ENCODE measurements around the gene ASB15.

- TF ChIP-seq POLR2A (IDR thresholded peaks at IDR 0.05) (no peak), POLR2AphosphoS5 (IDR thresholded peaks at IDR 0.05) (no peak), EP300 (IDR thresholded peaks at IDR 0.05) (no peak)
- TF ChIP-seq, protein P1, sequence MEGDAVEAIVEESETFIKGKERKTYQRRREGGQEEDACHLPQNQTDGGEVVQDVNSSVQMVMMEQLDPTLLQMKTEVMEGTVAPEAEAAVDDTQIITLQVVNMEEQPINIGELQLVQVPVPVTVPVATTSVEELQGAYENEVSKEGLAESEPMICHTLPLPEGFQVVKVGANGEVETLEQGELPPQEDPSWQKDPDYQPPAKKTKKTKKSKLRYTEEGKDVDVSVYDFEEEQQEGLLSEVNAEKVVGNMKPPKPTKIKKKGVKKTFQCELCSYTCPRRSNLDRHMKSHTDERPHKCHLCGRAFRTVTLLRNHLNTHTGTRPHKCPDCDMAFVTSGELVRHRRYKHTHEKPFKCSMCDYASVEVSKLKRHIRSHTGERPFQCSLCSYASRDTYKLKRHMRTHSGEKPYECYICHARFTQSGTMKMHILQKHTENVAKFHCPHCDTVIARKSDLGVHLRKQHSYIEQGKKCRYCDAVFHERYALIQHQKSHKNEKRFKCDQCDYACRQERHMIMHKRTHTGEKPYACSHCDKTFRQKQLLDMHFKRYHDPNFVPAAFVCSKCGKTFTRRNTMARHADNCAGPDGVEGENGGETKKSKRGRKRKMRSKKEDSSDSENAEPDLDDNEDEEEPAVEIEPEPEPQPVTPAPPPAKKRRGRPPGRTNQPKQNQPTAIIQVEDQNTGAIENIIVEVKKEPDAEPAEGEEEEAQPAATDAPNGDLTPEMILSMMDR (IDR thresholded peaks at IDR 0.05): no peak
Observed at GRCh38 chr7:123652406-123652805, 50.8 kb downstream of the ASB15 start.

All from sigmoid colon (tissue), 4 donors.